NOMO-1 treated with dmso at 0.1 percent for 144 hours (cell line): ENCODE results near the gene FKBP9.

ENCODE experiments used
- DNase-seq: peaks from one replicate; lab custom pipeline; 2025; ENCODE audit not compliant: unreplicated experiment; lab: John Stamatoyannopoulos, UW

Gene FKBP9

GRCh38 chr7:33054261-33054964, 97.2 kb downstream of the FKBP9 start:
- DNase-seq, result no peak

DNA sequence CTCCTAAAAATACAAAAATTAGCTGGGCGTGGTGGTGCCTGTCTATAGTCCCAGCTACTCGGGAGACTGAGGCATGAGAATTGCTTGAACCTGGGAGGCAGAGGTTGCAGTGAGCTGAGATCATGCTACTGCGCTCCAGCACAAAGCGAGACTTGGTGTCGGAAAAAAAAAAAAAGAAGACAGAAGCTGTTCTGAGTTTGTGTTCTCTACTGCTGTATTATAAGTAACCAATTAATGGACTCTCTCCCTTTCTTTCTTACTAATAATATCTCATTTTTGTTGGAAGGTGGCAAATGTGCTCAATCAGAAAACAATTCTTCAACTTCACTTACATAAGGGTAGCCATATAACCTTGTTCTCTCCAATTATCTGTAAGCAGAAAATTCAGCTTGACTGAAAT, 97.9 kb downstream of the FKBP9 start:
- no peak for DNase-seq
